Pons (tissue), 1 donor: Measurements from ENCODE around the gene CDH13.

Experiments used
- DNase-seq: peaks from one replicate; pipeline ENCODE4 v3.0.0-alpha.2; 2016; ENCODE audit warnings: low spot score

CDH13 gene

DNA sequence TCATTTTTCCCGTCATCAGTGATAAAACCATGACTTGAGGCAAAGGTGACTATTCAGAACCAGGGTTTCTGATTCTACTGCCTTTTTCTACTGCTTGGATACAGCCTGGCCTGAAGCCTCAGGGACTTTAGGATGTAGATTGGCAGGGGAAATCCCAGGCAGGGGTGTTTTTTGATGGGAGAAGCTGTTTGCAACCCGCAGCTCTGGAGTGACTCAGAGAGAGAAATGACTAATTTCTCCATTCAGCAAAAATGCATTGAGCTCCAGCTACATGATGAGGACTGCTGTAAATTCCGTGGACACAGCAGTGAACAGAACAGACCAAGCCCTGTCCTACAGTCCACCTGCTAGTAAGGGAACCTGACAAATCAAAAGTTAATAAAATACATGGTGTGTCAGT is 560.6 kb downstream of the CDH13 start:
- no peak for DNase-seq

DNA sequence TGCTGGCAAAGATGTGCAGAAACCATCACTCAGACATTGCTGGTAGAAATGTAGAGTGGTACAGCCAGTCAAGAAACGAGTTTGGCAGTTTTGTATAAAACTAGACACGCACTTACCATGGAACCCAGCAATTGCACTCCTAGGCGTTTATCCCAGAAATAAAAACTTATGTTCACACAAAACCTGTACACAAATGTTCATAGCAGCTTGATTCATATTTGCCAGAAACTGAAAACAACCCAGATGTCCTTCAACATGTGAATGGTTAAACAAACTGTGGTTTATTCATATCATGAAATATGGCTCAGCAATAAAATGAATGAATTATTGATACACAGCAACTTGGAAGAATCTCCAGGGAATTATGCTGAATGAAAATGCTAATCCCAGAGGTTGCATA is 570.0 kb downstream of the CDH13 start:
- no peak for DNase-seq

DNA sequence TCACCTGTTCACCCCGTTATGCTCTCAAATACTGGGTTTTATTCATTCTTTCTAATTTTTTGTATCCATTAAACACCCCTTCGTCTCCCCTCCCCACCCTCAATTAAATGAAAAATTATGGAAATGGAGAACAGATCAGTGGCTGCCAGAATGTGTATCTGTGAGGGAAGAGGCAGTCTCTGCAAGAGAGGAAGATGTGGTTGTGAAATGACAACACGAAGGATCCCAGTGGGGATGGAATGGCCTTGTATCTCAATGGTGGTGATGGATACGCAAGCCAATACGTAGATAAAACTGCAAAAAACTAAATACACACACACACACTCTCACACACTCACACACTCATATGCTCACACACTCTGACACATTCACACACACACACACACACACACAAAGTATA is 570.7 kb downstream of the CDH13 start:
- DNase-seq = no peak

DNA sequence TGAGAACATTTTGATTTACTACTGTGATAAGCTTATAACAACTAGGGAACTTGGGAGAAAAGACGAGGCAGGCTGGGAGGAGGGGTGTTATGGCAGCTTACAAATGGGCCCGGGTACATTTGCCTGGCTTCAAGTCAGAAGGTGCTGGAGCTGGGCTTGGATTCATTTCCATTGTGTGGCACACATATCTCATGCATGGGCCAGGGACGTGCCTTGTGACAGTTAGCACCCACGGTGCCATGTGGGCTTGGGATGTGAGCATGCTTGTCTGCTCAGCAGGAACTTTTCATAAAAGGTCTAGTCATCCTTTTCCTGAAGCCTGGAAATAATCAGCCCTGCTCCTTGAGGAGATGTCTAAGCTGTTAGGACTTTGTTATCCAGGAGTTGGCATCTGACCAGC is 572.2 kb downstream of the CDH13 start:
- no peak for DNase-seq

DNA sequence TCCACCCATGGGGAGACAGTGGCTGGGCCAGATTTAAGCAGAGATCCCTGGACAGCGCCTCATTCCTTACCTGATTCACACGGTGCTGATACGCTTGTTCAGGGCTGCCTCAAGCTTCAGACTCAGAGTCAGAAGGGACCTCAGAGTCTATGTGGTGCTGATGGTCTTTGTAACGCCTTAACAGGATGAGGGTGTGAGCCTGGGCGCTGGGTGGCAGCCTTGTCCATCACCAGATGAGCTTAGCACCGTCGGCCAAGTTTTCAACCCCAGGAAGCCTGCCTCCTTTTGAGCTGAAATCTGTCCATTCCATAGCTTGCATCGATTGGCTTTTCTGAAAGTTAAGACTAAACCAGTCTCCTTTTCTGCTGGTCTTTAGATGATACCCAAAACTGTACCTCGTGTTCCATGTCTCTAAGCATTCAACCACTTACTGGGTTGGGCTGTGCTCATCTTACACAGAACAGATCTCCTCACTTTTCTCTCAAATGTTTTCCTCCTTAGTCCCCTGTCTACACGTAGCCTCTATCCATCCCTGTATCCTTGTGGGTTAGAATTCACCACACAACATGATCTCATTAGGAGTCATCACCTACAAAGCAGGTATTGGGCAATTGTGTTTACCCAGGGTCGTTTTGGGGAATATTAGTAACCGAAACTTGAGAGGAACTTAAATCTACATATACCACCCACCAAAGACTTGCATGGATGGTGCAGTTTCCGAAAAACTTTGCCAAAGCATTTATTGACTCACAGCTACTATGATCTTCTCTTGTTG is 573.4 kb downstream of the CDH13 start:
- DNase-seq = peak; percentile 49

DNA sequence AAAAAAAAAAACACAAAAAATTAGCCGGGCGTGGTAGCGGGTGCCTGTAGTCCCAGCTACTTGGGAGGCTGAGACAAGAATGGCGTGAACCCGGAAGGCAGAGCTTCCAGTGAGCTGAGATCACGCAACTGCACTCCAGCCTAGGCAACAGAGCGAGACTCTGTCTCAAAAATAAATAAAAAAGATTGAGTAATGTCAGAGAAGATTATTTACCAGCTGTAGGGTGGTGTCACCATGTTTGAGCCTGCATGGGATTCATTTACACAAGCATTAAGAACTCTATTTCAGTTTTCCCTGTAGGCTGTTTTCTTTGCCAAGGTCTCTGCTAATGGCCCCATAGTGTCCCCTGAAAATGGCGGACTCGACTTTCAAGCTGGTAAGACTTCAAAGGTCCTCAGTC is 575.0 kb downstream of the CDH13 start:
- DNase-seq = no peak

DNA sequence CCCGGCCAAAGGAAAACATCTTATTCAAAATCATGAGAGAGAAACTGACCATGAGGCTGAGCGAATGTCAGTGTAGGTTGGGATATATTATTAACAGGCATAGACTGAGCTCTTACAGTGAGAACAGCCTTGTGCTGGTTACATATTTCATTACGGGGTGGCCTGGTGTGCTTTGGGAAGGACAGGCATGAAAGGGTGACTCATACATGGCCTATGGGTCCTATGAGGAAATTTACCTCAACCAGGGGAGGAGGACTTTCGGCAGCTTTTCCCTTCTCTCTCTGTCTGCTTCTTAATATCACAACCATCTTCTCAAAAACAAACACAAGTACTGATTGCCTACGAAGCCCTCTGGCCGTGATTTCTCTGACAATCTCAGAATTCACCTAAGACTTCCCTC is 579.1 kb downstream of the CDH13 start:
- no peak for DNase-seq

DNA sequence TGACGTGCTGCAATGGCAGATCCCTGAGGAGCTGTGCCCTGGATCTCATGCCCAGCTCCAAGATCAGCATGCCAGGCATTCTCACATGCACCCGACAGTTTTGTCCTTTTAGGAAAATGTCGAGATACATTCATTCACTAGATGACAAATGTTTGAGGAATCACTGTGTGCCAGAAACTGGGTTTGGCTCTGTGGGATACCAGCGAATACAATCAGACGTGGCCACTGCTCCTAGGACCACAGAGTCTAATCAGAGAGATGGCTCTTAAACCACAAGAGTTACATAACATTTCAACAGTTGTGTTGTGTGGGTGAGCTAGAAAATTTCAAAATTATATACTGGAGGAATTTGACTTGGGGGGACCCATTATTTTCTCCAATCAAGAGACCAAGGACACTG is 579.7 kb downstream of the CDH13 start:
- no peak for DNase-seq

DNA sequence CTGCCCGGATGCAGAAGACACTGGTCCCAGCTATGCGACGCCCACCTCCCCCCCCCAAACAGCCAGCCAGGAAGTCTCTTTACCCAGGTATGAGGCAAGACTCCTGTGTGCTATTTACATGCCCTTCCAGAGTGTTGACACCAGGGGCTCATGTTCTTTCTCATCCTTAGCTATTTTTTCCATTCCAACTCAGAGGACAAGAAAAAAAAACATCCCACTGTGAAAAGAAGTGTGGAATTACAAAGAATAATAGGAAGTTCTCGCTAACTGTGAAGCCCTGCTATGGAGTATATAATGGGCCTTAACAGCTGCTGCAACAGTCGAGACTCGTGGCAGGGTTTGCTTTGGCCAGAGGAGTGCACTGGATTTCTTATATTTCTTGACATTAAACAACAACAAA is 584.9 kb downstream of the CDH13 start:
- DNase-seq = no peak

DNA sequence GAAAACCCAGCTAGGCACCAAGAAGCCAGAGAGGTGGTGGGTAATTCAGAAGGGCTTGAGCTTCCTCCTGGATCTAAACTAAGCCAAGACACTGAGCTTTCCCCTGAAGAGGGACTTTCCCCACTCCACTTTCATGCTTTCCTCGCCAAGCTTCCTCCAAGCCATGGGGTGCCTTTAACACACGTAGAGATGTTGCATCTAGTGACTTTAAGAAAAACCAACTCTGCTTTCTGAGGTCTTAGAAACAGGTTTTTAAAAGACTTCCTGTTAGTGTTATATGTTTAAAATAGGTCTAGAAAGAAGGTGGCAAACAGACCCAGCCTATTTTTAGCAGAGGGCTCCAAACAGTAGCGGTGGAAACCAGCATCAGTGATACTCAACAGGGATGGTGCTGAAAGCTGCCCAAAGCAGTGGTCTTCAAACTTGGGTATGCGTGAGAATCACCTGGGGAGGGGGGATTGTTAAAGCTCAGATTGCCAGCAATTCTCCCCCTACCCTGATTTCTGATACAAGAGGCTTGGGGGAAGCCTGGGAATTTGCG is 585.6 kb downstream of the CDH13 start:
- no peak for DNase-seq

DNA sequence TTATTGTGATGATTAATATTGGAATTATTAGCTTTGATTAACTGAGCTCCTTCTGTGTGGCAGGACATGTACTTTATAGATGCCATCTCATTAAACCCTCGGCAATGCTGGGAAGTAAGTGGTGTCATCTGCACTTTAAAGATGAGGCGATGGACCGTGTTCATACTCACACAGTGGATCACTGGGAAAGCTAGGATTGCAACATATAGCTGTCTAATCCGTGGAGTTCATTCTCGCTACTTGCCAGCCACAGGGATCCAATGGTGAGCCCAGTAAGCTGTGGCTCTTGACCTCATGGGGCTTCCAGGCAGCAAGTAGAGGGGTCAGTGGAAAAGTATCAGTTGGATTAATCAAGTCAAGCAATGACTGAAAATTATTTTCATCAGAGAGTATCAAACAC is 587.9 kb downstream of the CDH13 start:
- no peak for DNase-seq

DNA sequence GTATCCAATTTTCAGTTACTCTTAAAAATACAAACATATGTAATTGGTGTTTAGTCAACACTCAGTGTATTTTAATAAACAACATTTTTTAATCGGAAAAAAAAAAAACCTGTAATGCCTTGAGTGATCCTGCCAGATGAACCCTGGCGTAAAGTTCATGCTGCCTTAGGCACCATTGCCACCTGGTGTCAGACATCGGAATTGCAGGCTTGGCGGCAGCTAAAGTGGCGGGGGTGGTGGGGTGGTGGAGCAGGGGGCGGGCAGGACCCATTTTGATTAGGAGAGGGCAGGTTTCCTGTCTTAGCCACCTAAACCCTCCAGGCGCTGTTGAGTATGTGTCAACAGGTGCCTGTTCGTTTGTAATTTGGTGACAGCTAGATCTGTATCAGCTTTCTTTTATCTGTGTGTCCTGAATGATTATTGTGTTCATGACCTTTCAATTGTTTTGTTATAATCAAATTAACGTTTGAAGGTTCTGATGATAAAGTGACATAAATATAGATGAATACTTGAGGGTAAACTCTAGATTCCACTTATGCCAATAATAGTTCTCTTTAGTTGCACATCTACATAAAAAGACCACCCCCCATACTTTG is 588.7 kb downstream of the CDH13 start:
- DNase-seq = no peak

DNA sequence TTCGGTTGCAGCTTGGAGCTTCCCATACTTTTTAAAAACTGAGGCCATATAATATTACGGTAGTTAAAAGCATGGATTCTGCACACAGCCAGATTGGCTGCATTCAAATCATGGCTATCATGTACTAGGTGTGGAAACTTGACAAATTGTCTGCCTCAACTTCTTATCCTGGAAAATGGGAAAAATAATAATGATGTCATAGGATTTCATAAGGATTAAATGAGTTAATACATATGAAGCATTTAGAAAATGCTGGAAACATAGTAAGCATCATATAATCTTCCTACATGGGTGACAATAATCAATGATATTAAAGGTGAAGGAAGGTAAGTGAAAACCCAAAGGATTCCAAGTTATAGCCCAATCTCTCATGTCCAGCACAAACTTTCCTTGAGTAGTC is 592.5 kb downstream of the CDH13 start:
- DNase-seq = no peak

DNA sequence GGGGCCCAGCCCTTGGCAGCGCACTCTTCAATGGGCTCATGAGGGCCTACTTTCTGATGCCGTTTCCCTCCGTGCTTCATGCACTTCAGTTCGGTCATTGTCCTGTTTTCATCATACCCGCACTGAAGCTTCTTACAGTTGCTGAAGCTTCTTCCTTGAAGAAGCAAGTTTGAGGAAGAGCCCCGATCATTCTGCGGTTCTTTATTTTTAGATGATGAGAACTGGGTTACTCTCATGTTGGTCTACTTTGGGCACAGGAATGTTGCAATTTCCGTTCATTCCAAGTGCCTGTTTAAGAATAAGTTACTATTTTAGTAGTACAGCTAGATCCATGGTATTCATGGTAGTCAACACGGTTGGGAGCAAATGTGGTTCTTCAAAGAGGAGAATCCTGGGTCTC is 593.3 kb downstream of the CDH13 start:
- DNase-seq = peak; percentile 36

DNA sequence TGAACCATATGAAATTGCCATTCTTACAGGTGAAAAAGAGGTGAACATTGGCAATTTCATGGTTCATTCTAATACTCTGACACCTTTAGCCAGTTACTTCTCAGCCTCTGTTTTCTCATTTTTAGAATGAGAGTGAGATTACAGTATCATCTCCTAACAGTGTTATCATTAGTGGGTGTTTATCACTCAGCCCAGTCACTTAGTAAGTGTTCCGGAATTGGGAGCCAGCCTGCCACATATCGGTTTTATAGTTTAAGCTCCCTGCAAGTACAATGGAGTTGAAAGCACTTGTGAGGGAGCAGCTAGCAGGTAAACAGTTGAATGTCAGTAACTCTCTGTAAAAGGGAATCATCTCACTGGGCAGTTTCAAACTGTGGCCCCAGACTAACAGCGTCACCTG is 597.9 kb downstream of the CDH13 start:
- no peak for DNase-seq

DNA sequence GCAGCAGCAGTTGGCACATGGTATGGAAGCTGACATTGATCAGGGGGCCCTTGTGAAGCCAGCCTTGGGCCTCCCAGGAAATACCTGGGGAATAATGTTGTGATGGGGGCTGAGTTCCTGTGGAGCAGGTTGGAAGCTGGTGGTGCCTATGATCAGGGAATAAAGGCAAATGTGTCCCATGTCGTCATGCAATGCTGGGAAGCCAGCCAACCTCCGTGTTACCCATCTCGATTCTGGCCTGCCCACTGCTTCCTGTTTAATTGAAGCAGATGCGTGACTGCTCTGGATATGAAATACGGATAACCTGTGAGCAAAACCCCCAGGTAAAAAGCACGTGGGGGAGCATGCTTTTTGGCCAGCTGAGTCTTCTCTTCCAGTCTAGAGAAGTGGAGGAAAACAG is 600.6 kb downstream of the CDH13 start:
- DNase-seq = no peak

DNA sequence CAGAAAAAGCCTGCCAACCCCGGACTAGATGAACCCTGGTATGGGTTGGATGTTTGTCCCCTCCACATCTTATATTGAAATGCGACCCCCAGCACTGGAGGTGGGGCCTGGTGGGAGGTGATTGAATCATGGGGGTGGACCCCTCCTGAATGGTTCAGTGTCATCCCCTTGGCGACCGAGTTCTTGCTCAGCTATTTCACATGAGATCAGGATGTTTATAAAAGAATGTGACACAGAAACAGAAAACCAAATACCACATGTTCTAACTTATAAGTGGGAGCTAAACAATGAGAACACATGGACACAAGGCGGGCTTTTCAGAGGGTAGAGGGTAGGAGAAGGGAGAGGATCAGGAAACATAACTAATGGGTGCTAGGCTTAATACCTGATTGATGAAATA is 605.0 kb downstream of the CDH13 start:
- DNase-seq = no peak

DNA sequence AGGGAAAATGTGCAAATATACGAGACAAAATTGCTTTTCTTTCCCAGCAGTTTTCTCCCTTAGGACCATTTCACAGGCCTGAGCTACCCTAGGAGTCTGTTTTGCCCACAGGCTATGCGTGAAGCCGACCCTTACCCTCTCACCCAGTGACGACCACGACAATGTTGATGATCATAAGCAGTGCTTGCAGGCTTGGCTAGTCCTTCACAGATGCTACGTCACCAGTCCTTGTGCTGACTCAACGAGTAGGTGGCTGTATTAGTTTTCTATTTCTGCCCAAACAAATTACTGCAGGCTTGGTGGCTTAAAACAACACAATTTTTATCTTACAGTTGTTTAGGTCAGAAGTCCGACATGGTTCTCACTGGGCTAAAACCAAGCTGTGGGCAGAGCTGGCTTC is 606.4 kb downstream of the CDH13 start:
- DNase-seq = no peak

DNA sequence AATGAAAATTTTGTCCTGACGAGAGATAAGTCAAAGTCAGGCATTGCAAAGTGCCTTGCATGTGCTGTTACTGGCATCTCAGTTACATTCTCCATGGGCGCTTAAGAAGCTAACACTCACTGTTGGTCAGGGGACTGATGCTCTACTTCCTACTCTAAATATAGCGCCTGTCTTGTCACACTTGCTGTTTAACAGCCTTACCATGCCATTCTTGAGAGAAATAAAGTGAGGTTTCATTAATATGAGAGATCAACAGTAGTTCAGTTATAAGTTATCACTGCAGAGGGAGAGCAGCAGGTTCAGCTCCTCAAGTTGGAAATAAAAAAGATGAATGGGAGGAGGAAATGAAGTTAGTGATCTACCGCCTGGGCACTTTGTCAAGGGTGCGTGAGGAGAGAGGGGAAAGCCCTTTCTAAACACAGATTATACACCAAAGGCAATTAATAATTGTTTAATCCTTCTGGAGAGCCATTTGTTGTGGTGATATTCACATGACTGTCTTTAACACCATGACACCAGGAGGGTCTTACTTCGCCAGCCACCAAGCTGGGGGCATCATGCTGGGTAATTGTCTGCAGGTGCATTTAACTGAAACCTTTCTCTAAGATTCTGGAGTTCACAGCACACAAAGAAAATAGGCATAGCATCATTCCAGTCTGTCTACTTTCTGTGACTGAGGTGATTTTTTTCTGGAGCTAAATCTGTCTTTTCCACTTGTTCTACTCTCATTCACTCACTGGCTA is 612.4 kb downstream of the CDH13 start:
- no peak for DNase-seq

DNA sequence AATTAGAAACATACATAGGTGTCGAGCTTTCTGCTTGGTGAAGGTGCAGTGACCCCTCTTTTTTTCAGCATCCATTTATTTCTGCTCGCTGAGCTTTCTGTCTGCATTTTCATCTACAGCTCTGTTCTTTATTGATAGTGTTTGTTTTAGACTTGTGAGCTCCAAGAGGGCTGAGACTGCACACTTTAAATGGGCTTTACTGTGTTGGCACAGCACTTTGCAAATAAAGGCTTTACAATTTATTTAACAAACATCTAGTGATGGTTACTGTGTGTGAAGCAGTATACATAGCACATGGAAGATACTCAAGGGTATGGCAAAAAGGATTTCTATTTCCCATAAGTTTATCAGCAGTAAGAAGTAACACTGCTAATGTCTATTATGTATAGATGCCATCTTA is 617.3 kb downstream of the CDH13 start:
- DNase-seq = no peak

DNA sequence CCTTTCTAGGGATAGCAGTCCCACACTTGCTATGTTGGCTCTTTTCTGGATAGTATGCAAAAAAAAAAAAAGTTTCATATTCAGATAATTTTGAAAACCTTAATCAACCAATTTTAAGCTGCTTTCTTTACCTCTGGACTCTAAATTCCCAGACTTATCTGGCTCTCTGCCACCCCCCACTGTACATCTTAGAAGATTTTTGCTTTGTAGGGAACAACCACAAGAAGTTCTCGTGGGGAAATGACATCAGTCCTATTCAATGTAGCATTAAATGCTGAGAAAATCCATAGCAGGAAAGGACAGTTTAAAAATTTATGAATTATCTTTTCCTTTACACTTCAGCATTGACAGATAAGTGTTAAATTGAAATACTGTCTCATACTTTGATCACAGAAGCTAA is 618.3 kb downstream of the CDH13 start:
- no peak for DNase-seq

DNA sequence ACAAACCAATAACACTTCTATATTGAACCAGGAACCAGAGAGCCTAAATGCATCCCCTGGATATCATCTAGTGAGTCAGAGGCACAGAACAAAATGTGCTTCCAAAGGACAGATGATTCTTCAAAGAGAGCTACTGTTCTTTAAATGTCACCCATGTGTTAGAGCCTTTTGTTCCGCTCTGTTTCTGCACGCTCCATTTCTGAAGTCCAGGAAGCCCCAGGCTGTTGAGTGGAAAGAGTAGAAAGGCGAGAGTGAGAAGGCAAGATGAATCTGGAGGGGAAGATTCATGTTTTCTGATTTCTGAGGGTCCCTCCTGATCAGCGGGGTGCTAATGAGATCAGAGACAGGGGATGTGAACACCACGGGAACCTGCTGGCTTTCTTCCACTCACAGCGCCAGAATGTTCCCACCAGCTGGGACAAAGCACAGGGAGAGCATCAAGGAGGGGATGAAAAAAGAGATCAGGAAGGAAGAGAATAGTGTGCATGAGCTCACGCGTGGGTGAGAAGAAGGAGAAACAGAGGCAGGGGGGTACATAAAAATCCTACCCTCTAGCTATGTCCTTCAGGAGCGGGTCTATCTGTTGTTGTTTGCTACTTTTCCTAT is 621.1 kb downstream of the CDH13 start:
- DNase-seq = peak; percentile 8
